Osteocyte (in vitro differentiated cells): Measurements from ENCODE around the gene FOXJ1. TPM values are rescaled to one million over a fixed set of nuclear protein-coding genes. Genes with fewer than 3 reads are reported as not detected.
A peak's percentile ranks its signal among the peaks of the same experiment; 100 is the strongest.

Experiments used
- DNase-seq: peaks from one replicate; pipeline ENCODE4 v3.0.0; 2021; ENCODE audit warnings: mixed read lengths; ENCODE audit not compliant: unreplicated experiment; ENCODE audit errors: extremely low spot score
- H3K27ac Mint-ChIP-seq: one replicate; pipeline ENCODE4 v1.8.0; 2021; ENCODE audit warnings: mild to moderate bottlenecking, mixed read lengths; ENCODE audit not compliant: unreplicated experiment
- H3K27me3 Mint-ChIP-seq: one replicate; pipeline ENCODE4 v1.8.0; 2021; ENCODE audit warnings: mixed read lengths; ENCODE audit not compliant: unreplicated experiment
- H3K36me3 Mint-ChIP-seq: one replicate; pipeline ENCODE4 v1.8.0; 2021; ENCODE audit warnings: mixed read lengths; ENCODE audit not compliant: unreplicated experiment
- H3K4me1 Mint-ChIP-seq: one replicate; pipeline ENCODE4 v1.8.0; 2021; ENCODE audit warnings: mixed read lengths; ENCODE audit not compliant: unreplicated experiment
- H3K4me3 Mint-ChIP-seq: one replicate; pipeline ENCODE4 v1.8.0; 2021; ENCODE audit warnings: mild to moderate bottlenecking, moderate library complexity, mixed read lengths; ENCODE audit not compliant: unreplicated experiment
- H3K9me3 Mint-ChIP-seq: one replicate; pipeline ENCODE4 v1.8.0; 2021; ENCODE audit warnings: mixed read lengths; ENCODE audit not compliant: unreplicated experiment
- CTCF ChIP-seq: fragments of 200-600 bp; sonication (generic); IDR thresholded peaks from 2 replicates; pipeline ENCODE4 v1.5.0; 2021; ENCODE audit warnings: antibody characterized with exemption, mild to moderate bottlenecking, moderate library complexity
- total RNA-seq: library from RNA; stranded (reverse); gene quantifications from 2 replicates; pipeline ENCODE4 v1.2.1, GENCODE V29; 2021

Gene FOXJ1
- total RNA-seq, 1 donor from 2014 or later, result 0.13 TPM

GRCh38 chr17:76115138-76115754 is 25.8 kb downstream of the FOXJ1 start:
- H3K27me3 Mint-ChIP-seq, result peaks cover 9% of the 10 kb centered on the region
- no peak overlapping the region for H3K4me3 Mint-ChIP-seq
- no peak for TF ChIP-seq CTCF
- H3K9me3 Mint-ChIP-seq, result no peaks in the 10 kb centered on the region
- no peak overlapping the region for H3K27ac Mint-ChIP-seq
- H3K4me1 Mint-ChIP-seq, result no peaks in the 10 kb centered on the region
- H3K36me3 Mint-ChIP-seq, result no peaks in the 10 kb centered on the region
- no peak for DNase-seq

GRCh38 chr17:76111956-76112355 is 29.1 kb downstream of the FOXJ1 start:
- TF ChIP-seq CTCF, result no peak
- Mint-ChIP-seq H3K27me3 (peaks cover 3% of the 10 kb centered on the region), H3K27ac (no peak overlapping the region), H3K4me3 (no peak overlapping the region), H3K36me3 (no peaks in the 10 kb centered on the region), H3K4me1 (no peaks in the 10 kb centered on the region), H3K9me3 (no peaks in the 10 kb centered on the region)
- DNase-seq, result no peak

GRCh38 chr17:76107509-76107908 is 33.5 kb downstream of the FOXJ1 start:
- Mint-ChIP-seq H3K9me3 (no peaks in the 10 kb centered on the region), H3K4me3 (no peak overlapping the region), H3K27me3 (peaks cover 3% of the 10 kb centered on the region), H3K36me3 (no peaks in the 10 kb centered on the region), H3K27ac (no peak overlapping the region), H3K4me1 (peaks cover 8% of the 10 kb centered on the region)
- DNase-seq, result no peak
- peak; percentile 34 for TF ChIP-seq CTCF

- H3K4me1 Mint-ChIP-seq, result peaks cover 12% of the 10 kb centered on the region
- H3K9me3 Mint-ChIP-seq, result no peaks in the 10 kb centered on the region
- peaks cover 3% of the 10 kb centered on the region for H3K36me3 Mint-ChIP-seq
- TF ChIP-seq CTCF, result no peak
- H3K4me3 Mint-ChIP-seq, result no peak overlapping the region
- H3K27ac Mint-ChIP-seq, result no peak overlapping the region
- peaks cover 3% of the 10 kb centered on the region for H3K27me3 Mint-ChIP-seq
- no peak for DNase-seq
Measured at GRCh38 chr17:76106703-76107102, 34.3 kb downstream of the FOXJ1 start.

- TF ChIP-seq CTCF, result no peak
- DNase-seq, result no peak
- Mint-ChIP-seq H3K4me3 (peak overlapping the region; percentile 98), H3K36me3 (peaks cover 9% of the 10 kb centered on the region), H3K27ac (no peak overlapping the region), H3K4me1 (peaks cover 12% of the 10 kb centered on the region), H3K27me3 (no peaks in the 10 kb centered on the region), H3K9me3 (no peaks in the 10 kb centered on the region)
Measured at GRCh38 chr17:76104896-76105231, 36.2 kb downstream of the FOXJ1 start.
